Activated B cell treated with CpG ODN at 0.5 μM for 24 hours (primary cell): ENCODE measurements around the gene SPOCK3. TPM values are rescaled to one million over a fixed set of nuclear protein-coding genes. Genes with fewer than 3 reads are reported as not detected.
"Not testable (repeated sequence)": the region's sequence is repeated elsewhere in the genome, so short reads cannot be mapped to it uniquely, and the experiment has no call there.

Source experiments
- ATAC-seq: fragments of 200-7000 bp; cut with Tn5 transposase; one replicate; pipeline ENCODE4 v1.10.0; 2021; ENCODE audit warnings: low read depth, mild to moderate bottlenecking, moderate library complexity
- CTCF ChIA-PET: fragments of 350-600 bp; sonication (Branson Sonifier 250); formaldehyde crosslinking; loops from one replicate; lab custom pipeline; 2021; ENCODE audit warnings: antibody characterized with exemption; lab: Charles Lee
- POLR2A ChIA-PET: fragments of 350-600 bp; sonication (Branson Sonifier 250); formaldehyde crosslinking; loops from one replicate; lab custom pipeline; 2021; ENCODE audit warnings: antibody characterized with exemption; lab: Charles Lee
- DNase-seq: peaks from one replicate; pipeline ENCODE4 v3.0.0; 2022
- H3K27ac Mint-ChIP-seq: one replicate; pipeline ENCODE4 v1.8.0; 2020; ENCODE audit warnings: mixed read lengths
- H3K27me3 Mint-ChIP-seq: one replicate; pipeline ENCODE4 v1.8.0; 2021; ENCODE audit warnings: mixed read lengths
- H3K36me3 Mint-ChIP-seq: one replicate; pipeline ENCODE4 v1.8.0; 2021; ENCODE audit warnings: low read depth, mixed read lengths
- H3K4me1 Mint-ChIP-seq: one replicate; pipeline ENCODE4 v1.8.0; 2021; ENCODE audit warnings: mixed read lengths
- H3K4me3 Mint-ChIP-seq: one replicate; pipeline ENCODE4 v1.8.0; 2020; ENCODE audit warnings: mild to moderate bottlenecking, mixed read lengths
- H3K9me3 Mint-ChIP-seq: one replicate; pipeline ENCODE4 v1.8.0; 2020; ENCODE audit warnings: mixed read lengths
- CTCF ChIP-seq: fragments of 200-600 bp; IDR thresholded peaks from one replicate; pipeline ENCODE4 v1.8.0; 2022; ENCODE audit warnings: antibody characterized with exemption, mild to moderate bottlenecking
- intact Hi-C: fragments of 100-400 bp; cut with micrococcal nuclease; formaldehyde crosslinking; loops from one replicate; pipeline ENCODE4 v1.15.1; 2024
- total RNA-seq: library from RNA; stranded (reverse); gene quantifications from 2 replicates; pipeline ENCODE4 v1.2.3, GENCODE V29; 2022

SPOCK3 gene
- total RNA-seq, 1 donor from 2014 or later = not detected

GRCh38 chr4:166802346-166802745, 431.9 kb downstream of the SPOCK3 start:
- ATAC-seq (no peak), DNase-seq (no peak)
- H3K9me3 Mint-ChIP-seq = peaks cover 2% of the 10 kb centered on the region
- intact Hi-C loops = no loop called here
- ChIA-PET POLR2A (no interaction called here), CTCF (no interaction called here)
- no peaks in the 10 kb centered on the region for H3K36me3 Mint-ChIP-seq
- no peaks in the 10 kb centered on the region for H3K4me1 Mint-ChIP-seq
- TF ChIP-seq CTCF = no peak
- H3K4me3 Mint-ChIP-seq = no peak overlapping the region
- H3K27ac Mint-ChIP-seq = no peak overlapping the region
- H3K27me3 Mint-ChIP-seq = no peaks in the 10 kb centered on the region

- H3K27me3 Mint-ChIP-seq = no peaks in the 10 kb centered on the region
- no peak for ATAC-seq
- no peak for DNase-seq
- H3K27ac Mint-ChIP-seq = no peak overlapping the region
- intact Hi-C loops = no loop called here
- H3K4me3 Mint-ChIP-seq = no peak overlapping the region
- ChIA-PET POLR2A (no interaction called here), CTCF (no interaction called here)
- peaks cover 2% of the 10 kb centered on the region for H3K9me3 Mint-ChIP-seq
- TF ChIP-seq CTCF = no peak
- H3K36me3 Mint-ChIP-seq = no peaks in the 10 kb centered on the region
- H3K4me1 Mint-ChIP-seq = no peaks in the 10 kb centered on the region
Measured at GRCh38 chr4:166798126-166798525, 436.2 kb downstream of the SPOCK3 start.

- Mint-ChIP-seq H3K9me3 (peaks cover 3% of the 10 kb centered on the region), H3K4me3 (no peak overlapping the region), H3K27me3 (no peaks in the 10 kb centered on the region), H3K36me3 (no peaks in the 10 kb centered on the region), H3K4me1 (no peaks in the 10 kb centered on the region), H3K27ac (no peak overlapping the region)
- TF ChIP-seq CTCF = no peak
- POLR2A ChIA-PET = no interaction called here
- intact Hi-C loops = no loop called here
- CTCF ChIA-PET = no interaction called here
- DNase-seq (no peak), ATAC-seq (no peak)
Measured at GRCh38 chr4:166777760-166778159, 456.5 kb downstream of the SPOCK3 start.

- TF ChIP-seq CTCF = no peak
- Mint-ChIP-seq H3K27me3 (no peaks in the 10 kb centered on the region), H3K4me1 (no peaks in the 10 kb centered on the region), H3K9me3 (peaks cover 15% of the 10 kb centered on the region), H3K4me3 (no peak overlapping the region), H3K36me3 (no peaks in the 10 kb centered on the region), H3K27ac (no peak overlapping the region)
- POLR2A ChIA-PET = no interaction called here
- intact Hi-C loops = no loop called here
- DNase-seq = no peak
- ATAC-seq = no peak
- CTCF ChIA-PET = no interaction called here
Measured at GRCh38 chr4:166763018-166763417, 471.3 kb downstream of the SPOCK3 start.

- ATAC-seq = no peak
- POLR2A ChIA-PET = no interaction called here
- no peaks in the 10 kb centered on the region for H3K4me1 Mint-ChIP-seq
- no peak for DNase-seq
- peaks cover 10% of the 10 kb centered on the region for H3K9me3 Mint-ChIP-seq
- H3K4me3 Mint-ChIP-seq = no peak overlapping the region
- H3K36me3 Mint-ChIP-seq = no peaks in the 10 kb centered on the region
- no peak overlapping the region for H3K27ac Mint-ChIP-seq
- intact Hi-C loops = no loop called here
- CTCF ChIA-PET = no interaction called here
- no peak for TF ChIP-seq CTCF
- no peaks in the 10 kb centered on the region for H3K27me3 Mint-ChIP-seq
Measured at GRCh38 chr4:166741742-166742141, 492.6 kb downstream of the SPOCK3 start.

- H3K27ac Mint-ChIP-seq, H3K4me1 Mint-ChIP-seq, H3K36me3 Mint-ChIP-seq, H3K27me3 Mint-ChIP-seq, DNase-seq, ATAC-seq, intact Hi-C loops, H3K9me3 Mint-ChIP-seq, CTCF ChIA-PET, H3K4me3 Mint-ChIP-seq, POLR2A ChIA-PET: not testable (repeated sequence)
Measured at GRCh38 chr4:166739215-166739614, 495.1 kb downstream of the SPOCK3 start.
